Measurements from ENCODE around the gene KCNK13. TPM values are rescaled to one million over a fixed set of nuclear protein-coding genes. Genes with fewer than 3 reads are reported as not detected.

Gene KCNK13
- total RNA-seq, 1 experiment from 2014 or later = not detected

DNA sequence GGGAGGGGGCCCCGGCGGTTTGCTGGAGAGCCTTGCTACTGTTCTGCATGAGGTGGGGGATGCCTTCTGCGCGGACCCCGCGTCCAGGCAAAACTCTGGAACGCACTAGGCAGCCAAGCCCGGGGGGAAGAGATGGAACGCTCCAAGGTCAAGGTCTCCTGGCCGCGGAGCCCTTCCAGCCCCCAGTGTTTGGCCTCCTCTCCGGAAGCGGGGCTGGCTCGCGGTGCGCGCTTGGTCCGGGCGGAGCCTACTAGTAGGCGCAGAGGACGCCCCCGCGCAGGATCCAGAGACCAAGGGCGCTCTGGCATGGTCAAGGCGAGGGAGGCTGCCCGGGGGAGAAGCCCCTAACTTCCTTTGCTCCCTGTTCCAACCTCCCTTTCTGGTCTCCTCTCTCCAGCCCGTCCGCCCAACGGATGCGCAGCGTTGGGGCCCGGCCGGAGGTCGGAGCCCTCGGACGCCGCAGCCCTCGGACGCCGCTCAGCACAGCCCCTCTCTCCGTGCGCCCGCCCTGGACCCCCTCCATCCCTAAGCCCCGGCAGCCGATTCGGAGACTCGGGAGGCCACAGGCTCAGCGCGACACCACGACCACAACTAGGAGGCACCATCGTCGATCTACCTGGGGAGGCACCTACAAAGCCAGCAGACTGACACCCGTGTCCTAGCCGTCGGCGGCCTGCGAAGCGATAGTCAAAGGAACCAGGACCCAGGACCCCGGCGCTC lies 669 bp upstream of the KCNK13 start:
- POLR2A ChIA-PET = no interaction called here
- Mint-ChIP-seq H3K27ac (ENCODE audit: low read depth, unreplicated experiment) (no peak overlapping the region), H3K9me3 (ENCODE audit: unreplicated experiment) (no peaks in the 10 kb centered on the region), H3K4me3 (ENCODE audit: unreplicated experiment) (peak overlapping the region; percentile 35), H3K27me3 (ENCODE audit: insufficient read depth, unreplicated experiment) (peaks cover 66% of the 10 kb centered on the region), H3K36me3 (ENCODE audit: insufficient read depth, unreplicated experiment) (no peaks in the 10 kb centered on the region), H3K4me1 (ENCODE audit: insufficient read depth, unreplicated experiment) (no peaks in the 10 kb centered on the region)
- TF ChIP-seq CTCF (IDR thresholded peaks at IDR 0.05; ENCODE audit: unreplicated experiment) = no peak
- CTCF ChIA-PET = no interaction called here
- BruUV-seq (replicated peaks) = no TSS peak
- DNase-seq (ENCODE audit: unreplicated experiment) = no peak
- intact Hi-C loops (cut with micrococcal nuclease) = no loop called here

GRCh38 chr14:90062127-90062794 lies 467 bp downstream of the KCNK13 start:
- no TSS peak for BruUV-seq (replicated peaks)
- TF ChIP-seq CTCF (IDR thresholded peaks at IDR 0.05; ENCODE audit: unreplicated experiment) = no peak
- H3K4me1 Mint-ChIP-seq (ENCODE audit: insufficient read depth, unreplicated experiment) = no peaks in the 10 kb centered on the region
- peaks cover 66% of the 10 kb centered on the region for H3K27me3 Mint-ChIP-seq (ENCODE audit: insufficient read depth, unreplicated experiment)
- peak overlapping the region; percentile 44 for H3K4me3 Mint-ChIP-seq (ENCODE audit: unreplicated experiment)
- no peaks in the 10 kb centered on the region for H3K9me3 Mint-ChIP-seq (ENCODE audit: unreplicated experiment)
- intact Hi-C loops (cut with micrococcal nuclease) = no loop called here
- H3K36me3 Mint-ChIP-seq (ENCODE audit: insufficient read depth, unreplicated experiment) = no peaks in the 10 kb centered on the region
- no peak for DNase-seq (ENCODE audit: unreplicated experiment)
- H3K27ac Mint-ChIP-seq (ENCODE audit: low read depth, unreplicated experiment) = no peak overlapping the region
- POLR2A ChIA-PET = no interaction called here
- CTCF ChIA-PET = no interaction called here

GRCh38 chr14:90062822-90063539 lies 1.2 kb downstream of the KCNK13 start:
- BruUV-seq (replicated peaks) = no TSS peak
- Mint-ChIP-seq H3K9me3 (ENCODE audit: unreplicated experiment) (no peaks in the 10 kb centered on the region), H3K27me3 (ENCODE audit: insufficient read depth, unreplicated experiment) (peaks cover 66% of the 10 kb centered on the region), H3K27ac (ENCODE audit: low read depth, unreplicated experiment) (no peak overlapping the region), H3K36me3 (ENCODE audit: insufficient read depth, unreplicated experiment) (no peaks in the 10 kb centered on the region), H3K4me1 (ENCODE audit: insufficient read depth, unreplicated experiment) (no peaks in the 10 kb centered on the region), H3K4me3 (ENCODE audit: unreplicated experiment) (peak overlapping the region; percentile 44)
- CTCF ChIA-PET = no interaction called here
- TF ChIP-seq CTCF (IDR thresholded peaks at IDR 0.05; ENCODE audit: unreplicated experiment) = no peak
- DNase-seq (ENCODE audit: unreplicated experiment) = no peak
- intact Hi-C loops (cut with micrococcal nuclease) = no loop called here
- POLR2A ChIA-PET = no interaction called here

DNA sequence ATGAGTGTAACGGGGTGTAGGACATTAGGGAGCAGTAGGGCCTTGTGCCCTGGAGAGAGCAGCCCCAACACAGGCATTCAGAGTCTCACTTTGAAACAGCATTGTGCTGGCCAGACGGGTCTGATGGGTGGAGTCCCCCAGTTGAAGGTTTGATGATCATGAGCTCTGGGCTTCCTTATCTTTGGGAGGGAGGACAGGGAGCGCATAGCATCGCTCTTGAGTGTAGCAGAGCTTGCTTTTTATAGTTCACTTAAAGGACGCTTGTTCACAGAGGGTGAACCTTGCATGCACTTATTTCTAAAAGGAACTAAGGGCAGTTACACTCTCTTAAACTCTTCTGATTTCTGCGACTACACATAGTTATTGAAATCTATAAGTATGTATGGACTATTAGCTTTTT lies 10.6 kb downstream of the KCNK13 start:
- no peak overlapping the region for H3K4me3 Mint-ChIP-seq (ENCODE audit: unreplicated experiment)
- H3K9me3 Mint-ChIP-seq (ENCODE audit: unreplicated experiment) = no peaks in the 10 kb centered on the region
- no TSS peak for BruUV-seq (replicated peaks)
- intact Hi-C loops (cut with micrococcal nuclease) = no loop called here
- no peak for DNase-seq (ENCODE audit: unreplicated experiment)
- H3K4me1 Mint-ChIP-seq (ENCODE audit: insufficient read depth, unreplicated experiment) = no peaks in the 10 kb centered on the region
- POLR2A ChIA-PET = no interaction called here
- TF ChIP-seq CTCF (IDR thresholded peaks at IDR 0.05; ENCODE audit: unreplicated experiment) = no peak
- no peaks in the 10 kb centered on the region for H3K36me3 Mint-ChIP-seq (ENCODE audit: insufficient read depth, unreplicated experiment)
- H3K27ac Mint-ChIP-seq (ENCODE audit: low read depth, unreplicated experiment) = no peak overlapping the region
- CTCF ChIA-PET = interaction anchor here (0.5 kb wide), 1 partner anchor 217 kb away, joined by 3 read pairs; no protein-coding TSS in a partner anchor
- H3K27me3 Mint-ChIP-seq (ENCODE audit: insufficient read depth, unreplicated experiment) = peaks cover 68% of the 10 kb centered on the region

Measured in MCF 10A (cell line).